HG02852 (cell line): ENCODE results near the gene PHF12.

Experiments used
- ATAC-seq: cut with Tn5 transposase; IDR thresholded peaks from one replicate; pipeline ENCODE4 v1.9.1; 2021; ENCODE audit warnings: mild to moderate bottlenecking, moderate library complexity; ENCODE audit not compliant: unreplicated experiment

PHF12 gene

GRCh38 chr17:28955408-28955807 is 4.1 kb upstream of the PHF12 start:
- ATAC-seq, result no peak

DNA sequence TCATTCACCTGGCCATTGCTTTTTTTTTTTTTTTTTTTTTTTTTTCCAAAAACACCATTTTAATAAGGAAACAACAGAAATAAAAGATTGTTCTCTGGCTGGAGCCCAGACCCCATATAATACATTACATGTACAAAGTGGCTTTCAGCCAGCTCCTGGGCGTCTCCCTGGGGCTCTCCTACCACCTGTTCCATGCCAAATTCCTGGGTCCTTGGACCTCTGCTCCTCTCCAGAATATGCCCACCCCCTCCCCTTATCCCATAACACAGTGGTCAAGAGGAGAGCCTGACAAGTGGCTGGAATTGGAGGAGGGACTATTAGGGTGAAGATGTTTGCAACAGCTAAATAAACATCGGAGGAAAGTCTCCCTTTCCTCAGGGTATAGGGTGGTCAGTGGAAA is 3.6 kb upstream of the PHF12 start:
- no peak for ATAC-seq

GRCh38 chr17:28953444-28954118 is 2.3 kb upstream of the PHF12 start:
- ATAC-seq, result no peak

- ATAC-seq, result peak; percentile 59
These were observed 965 bp upstream of the PHF12 start for GRCh38 chr17:28951991-28952975.

DNA sequence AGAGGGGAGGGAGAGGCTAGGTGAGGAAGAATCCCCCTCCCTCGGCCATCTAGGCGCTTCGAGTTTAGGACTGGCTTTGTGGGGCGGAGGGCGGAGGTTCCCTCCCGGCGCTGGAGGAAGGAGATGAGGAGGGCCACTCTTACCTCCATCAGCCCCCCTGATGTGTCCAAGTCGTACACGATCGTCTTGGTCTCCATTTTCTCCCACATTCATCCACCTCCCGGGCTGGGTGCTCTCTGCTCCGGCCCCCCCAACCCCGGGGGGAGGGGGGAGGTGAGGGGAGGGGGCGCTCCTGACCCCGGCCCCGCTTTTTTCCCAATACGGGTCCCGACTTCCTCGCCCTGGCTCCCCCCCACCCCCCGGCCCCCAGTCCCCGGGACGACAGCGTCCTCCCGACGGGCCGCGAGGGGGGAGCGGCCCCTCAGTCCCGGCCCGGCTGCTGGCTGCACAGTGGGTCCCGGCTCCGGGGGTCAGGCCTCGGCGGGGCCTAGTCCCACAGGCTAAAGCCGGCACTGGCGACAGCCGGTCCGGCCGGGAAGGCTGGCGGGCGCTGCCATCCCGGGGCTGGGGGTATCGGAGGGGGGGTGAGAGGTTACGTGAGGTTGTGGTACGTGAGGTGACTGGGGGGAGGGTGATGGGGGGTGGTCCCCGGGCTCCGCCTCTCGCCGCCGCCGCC is 428 bp downstream of the PHF12 start:
- ATAC-seq, result no peak

DNA sequence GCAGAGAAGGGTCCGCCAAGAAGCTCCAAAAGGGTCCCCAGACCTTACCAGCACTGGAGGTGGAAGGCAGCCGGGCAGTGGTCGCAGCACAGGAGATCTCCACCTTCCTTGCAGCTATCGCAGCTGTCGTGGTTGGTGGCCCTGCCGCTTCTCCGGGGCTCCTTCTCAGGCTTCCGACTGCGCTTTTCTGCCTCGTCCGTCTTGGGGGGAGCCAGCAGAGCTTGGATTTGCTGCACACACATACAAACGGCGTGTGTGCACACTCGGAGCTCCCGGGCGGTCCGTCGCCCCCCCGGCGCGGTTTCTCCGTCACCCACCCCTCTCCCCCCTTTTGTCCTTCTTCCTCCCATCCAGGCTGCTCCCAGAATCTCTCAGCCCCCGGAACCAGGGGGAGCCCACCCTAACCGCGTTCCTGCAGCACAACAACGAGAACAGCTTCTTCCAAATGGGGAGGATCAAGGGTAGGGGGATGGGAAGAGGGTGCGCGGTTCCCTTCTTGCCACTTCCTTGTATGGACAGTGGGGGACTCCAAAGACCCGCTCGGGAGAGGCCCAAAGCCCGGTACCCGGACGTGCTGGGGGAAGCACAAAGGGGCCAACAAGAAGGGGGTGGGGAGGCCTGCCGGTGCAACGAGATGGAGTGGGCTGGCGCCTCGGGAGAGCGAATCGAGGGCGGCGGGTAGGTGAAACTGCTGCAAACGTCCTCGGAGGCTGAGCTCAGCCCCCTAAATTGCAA is 1.1 kb downstream of the PHF12 start:
- ATAC-seq, result no peak

DNA sequence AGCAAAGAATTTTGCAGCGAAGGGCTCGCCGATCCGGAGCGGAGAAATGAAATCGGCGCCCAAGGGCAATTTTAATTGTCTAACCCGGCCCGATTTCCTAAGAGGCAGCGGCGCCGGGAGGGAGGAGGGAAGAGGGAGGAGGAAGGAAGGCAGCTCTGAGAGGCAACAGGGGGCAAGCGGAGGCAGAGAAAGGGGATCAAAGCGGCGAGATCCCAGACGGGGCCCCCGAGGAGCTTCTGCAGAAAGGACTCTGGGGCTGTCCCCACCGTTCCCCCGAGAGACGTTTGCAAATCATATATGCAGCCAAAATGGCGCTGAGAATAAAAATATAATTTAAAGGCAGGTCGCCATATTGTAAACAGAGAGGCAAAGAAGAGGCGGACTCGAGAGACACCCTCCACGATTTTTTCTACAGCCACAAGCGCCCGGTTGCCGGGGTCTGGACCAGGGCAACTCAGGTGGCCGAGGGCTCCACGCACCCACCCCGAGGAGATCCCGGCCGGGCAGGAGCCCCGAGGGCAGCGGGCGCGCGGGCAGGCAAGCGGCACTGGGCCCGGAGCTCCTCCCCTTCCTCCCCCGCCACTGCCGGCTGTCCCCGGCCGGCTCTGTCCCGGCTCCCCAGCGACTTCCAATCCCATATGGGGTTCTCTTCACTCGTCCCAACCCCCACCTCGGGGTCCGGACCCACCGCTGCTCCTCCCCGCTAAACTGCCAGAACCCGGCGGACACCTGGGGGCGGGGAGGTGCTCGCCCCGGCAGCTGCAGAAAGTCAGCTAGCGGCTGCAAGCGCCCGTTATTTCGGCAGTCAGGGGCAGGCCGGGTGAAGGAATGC is 1.9 kb downstream of the PHF12 start:
- no peak for ATAC-seq

DNA sequence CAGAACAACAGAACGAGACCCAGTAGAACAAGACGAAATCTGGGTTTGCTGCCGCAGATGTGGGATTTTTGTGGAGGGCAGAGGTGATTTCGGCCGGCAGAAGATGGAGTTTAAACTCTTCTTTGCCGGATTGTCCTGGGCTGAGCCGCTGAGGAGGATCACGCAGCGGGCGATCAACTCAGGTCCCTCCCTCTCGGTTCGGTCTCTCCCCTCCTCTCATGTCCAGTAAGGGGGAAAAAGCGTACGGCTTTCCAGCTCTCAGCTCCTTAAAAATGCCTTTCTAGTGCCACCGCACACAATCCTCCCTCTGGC is 2.5 kb downstream of the PHF12 start:
- no peak for ATAC-seq

DNA sequence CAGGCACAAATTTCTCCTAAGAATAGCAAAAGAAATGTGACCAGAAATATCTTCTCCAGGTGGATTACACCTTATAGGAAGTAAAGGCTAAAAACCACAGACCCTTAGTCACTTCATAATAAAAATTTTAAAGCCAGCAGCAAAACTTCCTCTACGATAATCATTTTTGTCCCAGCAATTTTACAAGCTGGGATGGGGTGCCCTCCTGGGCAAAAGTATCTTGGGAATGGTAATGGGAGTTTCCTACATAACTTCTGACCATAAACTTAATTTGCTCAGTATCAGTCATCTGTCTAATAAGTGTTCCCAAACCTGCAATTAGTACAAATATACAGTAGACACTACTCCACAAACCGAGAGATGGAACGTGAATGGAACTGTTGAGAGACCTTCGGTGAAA is 3.0 kb downstream of the PHF12 start:
- ATAC-seq, result no peak

- ATAC-seq, result no peak
These were observed 3.7 kb downstream of the PHF12 start for GRCh38 chr17:28947639-28948038.

DNA sequence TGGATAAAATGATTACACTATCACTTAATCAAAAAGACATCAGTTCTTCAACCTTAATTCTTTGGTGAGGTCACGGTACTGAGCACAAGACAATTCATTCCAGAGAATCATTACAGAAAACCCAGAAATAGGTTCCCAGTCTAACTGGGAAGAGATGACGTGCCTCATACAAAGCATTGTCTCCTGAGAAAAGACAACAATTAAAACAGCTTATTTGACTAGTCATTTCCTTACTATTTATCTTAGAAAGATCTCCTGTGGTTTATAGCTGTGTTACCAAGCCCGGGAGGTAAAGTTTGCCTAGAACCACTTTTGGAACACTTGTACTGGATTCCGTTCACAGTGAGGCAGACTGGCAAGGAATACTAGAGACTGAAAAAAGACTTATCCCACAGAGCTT is 5.1 kb downstream of the PHF12 start:
- ATAC-seq, result no peak

DNA sequence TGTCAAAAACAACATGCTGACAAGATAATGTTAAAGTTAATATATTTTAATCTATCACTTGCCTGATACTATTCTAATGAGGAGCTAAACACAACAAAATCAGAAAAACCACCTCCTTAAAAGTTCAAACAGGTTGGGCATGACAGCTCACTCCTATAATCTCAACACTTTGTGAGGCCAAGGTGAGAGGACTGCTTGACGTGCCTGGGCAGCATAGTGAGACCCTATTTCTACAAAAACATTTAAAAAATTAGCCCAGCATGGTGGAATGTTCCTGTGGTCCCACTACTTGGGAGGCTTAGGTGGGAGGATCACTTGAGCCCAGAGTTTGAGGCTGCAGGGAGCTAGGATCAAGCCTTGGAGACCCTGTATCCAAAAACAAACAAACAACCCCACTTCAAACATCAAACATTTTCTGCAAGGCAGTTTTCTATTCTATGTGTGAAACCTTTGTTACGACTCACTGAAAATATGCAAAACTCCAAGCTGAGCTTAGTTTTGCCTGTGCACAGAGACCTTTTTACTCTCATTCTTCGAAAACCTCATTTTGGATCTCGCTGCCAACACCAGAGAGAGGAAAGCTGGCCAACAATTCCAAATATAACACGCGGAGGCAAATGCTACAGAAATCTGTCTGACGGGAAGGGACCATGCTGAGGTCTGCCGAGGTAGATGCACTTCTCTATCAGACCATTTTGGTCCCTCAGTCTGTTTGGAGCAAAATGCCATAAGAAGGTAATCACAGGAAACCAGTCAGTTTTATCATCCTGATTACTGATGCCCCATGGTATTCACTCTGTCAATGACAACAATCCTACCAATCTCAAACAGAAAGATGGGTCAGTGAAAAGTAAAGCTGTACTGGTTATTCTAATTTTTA is 6.2 kb downstream of the PHF12 start:
- ATAC-seq, result no peak

DNA sequence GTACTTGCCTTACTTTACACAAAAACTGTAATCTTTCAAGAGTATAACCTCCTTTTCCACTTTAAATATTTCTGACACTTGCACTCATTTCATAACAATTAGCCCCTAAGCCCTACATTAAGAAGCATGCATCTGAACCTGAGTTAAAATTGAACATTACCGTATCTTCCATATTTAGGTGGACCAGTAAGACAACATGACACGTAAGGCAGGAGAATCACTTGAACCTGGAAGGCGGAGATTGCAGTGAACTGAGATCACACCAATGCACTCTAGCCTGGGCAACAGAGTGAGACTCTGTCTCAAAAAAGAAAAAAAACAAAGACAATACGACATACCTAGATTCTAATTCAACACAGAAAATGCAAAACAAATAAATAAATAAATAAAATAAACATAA is 7.0 kb downstream of the PHF12 start:
- ATAC-seq, result no peak

DNA sequence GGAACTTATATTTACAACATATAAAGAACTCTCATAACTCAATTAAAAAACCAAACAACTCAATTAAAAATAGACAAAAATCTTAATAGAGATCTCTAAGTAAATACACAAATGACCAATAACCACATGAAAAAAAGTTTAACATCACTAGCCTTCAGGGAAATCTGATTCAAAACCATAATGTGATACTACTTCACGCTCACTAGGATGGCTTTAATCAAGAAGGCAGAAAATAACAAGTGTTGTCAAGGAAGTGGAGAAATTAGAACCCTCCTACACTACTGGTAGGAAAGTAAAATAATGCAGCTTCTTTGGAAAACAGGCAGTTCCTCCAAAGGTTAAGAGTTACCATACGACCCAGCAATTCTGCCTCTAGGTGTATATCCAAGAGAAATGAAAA is 8.4 kb downstream of the PHF12 start:
- ATAC-seq, result no peak

DNA sequence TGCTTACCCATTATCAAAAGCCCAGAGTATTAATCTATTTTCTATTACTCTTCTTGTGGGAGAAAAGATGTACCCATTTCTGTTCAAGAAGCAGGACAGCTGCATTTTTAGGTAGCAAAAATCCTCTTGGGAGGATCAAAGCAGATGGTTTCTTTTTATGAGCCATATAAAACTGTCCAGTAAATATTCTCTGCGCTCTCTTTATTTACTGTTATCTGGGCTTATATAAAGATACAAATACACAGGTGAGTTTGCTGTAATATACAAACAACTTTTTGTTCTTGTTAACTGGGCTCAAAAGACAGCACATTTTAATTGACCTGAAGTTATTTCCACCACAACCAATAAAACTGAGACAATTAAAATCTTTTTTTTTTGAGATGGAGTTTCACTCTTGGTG is 10.1 kb downstream of the PHF12 start:
- no peak for ATAC-seq

DNA sequence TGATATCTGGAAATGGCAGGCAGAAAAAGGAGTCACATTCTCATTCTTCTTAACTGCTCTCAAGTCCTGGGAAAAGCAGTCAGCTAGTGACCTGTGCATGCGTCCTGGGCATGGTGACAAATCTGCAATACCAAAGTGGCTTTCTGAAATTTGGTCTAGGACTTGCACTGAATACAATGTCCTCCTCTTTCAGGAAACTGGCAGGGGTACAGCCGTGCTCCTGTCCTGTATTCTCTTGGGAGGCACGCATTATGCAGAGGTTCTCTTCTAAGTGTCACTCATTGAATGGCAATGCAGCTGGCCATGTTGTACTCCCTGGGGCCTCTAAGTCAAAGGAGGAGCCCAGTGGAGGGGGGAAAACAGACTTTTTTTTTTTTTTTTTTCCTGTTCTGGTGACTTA is 10.6 kb downstream of the PHF12 start:
- no peak for ATAC-seq

DNA sequence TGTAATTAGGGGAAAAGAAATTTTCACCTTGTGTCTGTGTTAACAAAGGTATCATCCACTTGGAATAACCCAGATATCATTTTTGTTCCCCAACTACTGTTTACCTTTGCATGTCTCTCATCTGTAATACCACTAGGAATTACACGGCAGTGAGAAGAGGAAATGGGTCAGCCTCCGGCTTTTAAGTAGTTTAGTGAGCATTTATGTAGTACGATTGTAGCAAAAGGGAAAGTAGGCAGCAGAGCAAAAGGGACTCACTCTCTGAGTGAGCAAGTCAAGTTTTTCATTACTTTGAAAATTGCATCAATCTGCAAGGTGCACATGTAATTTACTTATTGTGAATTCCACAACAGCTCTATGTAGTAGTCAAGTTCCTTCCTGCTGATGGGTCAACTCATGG is 11.2 kb downstream of the PHF12 start:
- no peak for ATAC-seq

- no peak for ATAC-seq
These were observed 12.8 kb downstream of the PHF12 start for GRCh38 chr17:28938552-28938951.

GRCh38 chr17:28937044-28937729 is 14.1 kb downstream of the PHF12 start:
- no peak for ATAC-seq
